ENCODE data around the gene ATF6B.

Gene ATF6B

GRCh38 chr6:32140420-32141046 lies 12.5 kb upstream of the ATF6B start:
- no peak for DNase-seq (ENCODE audit: low read depth)
- no peak overlapping the region for H3K4me3 ChIP-seq (ENCODE audit: control insufficient read depth, low read depth, low read length)
- TF ChIP-seq CTCF (IDR thresholded peaks at IDR 0.05; ENCODE audit: control insufficient read depth, insufficient read depth, low read depth, low read length, missing control alignments), result no peak

GRCh38 chr6:32139590-32139989 lies 11.5 kb upstream of the ATF6B start:
- TF ChIP-seq CTCF (IDR thresholded peaks at IDR 0.05; ENCODE audit: control insufficient read depth, insufficient read depth, low read depth, low read length, missing control alignments), result no peak
- no peak for DNase-seq (ENCODE audit: low read depth)
- H3K4me3 ChIP-seq (ENCODE audit: control insufficient read depth, low read depth, low read length), result no peak overlapping the region

- DNase-seq (ENCODE audit: low read depth), result no peak
Observed at GRCh38 chr6:32137454-32137853, 9.4 kb upstream of the ATF6B start.

GRCh38 chr6:32133786-32134185 lies 5.7 kb upstream of the ATF6B start:
- no peak overlapping the region for H3K4me3 ChIP-seq (ENCODE audit: control insufficient read depth, low read depth, low read length)
- TF ChIP-seq CTCF (IDR thresholded peaks at IDR 0.05; ENCODE audit: control insufficient read depth, insufficient read depth, low read depth, low read length, missing control alignments), result no peak
- DNase-seq (ENCODE audit: low read depth), result no peak

More at GRCh38 chr6:32137454-32137853, 9.4 kb upstream of the ATF6B start:
- no peak for TF ChIP-seq CTCF (IDR thresholded peaks at IDR 0.05; ENCODE audit: control insufficient read depth, insufficient read depth, low read depth, low read length, missing control alignments)
- H3K4me3 ChIP-seq (ENCODE audit: control insufficient read depth, low read depth, low read length), result no peak overlapping the region

GRCh38 chr6:32132110-32132509 lies 4.1 kb upstream of the ATF6B start:
- no peak for TF ChIP-seq CTCF (IDR thresholded peaks at IDR 0.05; ENCODE audit: control insufficient read depth, insufficient read depth, low read depth, low read length, missing control alignments)
- DNase-seq (ENCODE audit: low read depth), result no peak
- no peak overlapping the region for H3K4me3 ChIP-seq (ENCODE audit: control insufficient read depth, low read depth, low read length)

GRCh38 chr6:32131439-32131948 lies 3.4 kb upstream of the ATF6B start:
- DNase-seq (ENCODE audit: low read depth), result no peak
- TF ChIP-seq CTCF (IDR thresholded peaks at IDR 0.05; ENCODE audit: control insufficient read depth, insufficient read depth, low read depth, low read length, missing control alignments), result no peak
- H3K4me3 ChIP-seq (ENCODE audit: control insufficient read depth, low read depth, low read length), result no peak overlapping the region

Data from AG09309 (cell line).